ENCODE measurements around the gene MAPK11. TPM values are rescaled to one million over a fixed set of nuclear protein-coding genes. Genes with fewer than 3 reads are reported as not detected.

Gene MAPK11
- polyA plus RNA-seq, 3 donors: 0.81 TPM; not detected in 2

GRCh38 chr22:50313600-50313999 is 43.4 kb upstream of the MAPK11 start:
- Histone ChIP-seq H3K79me2 (ENCODE audit: insufficient read depth, low read length) (peaks cover 11% of the 10 kb centered on the region), H3K27ac (ENCODE audit: low read depth in 1 of 2, low read length in 2 of 2) (peak overlapping the region; percentile 70 to 87), H3K4me3 (replicated peaks in 1 of 3; ENCODE audit: low read depth in 2 of 3, low read length in 3 of 3) (peak overlapping the region in 1 of 3 experiments; percentile 74), H3K9me3 (replicated peaks in 1 of 2; ENCODE audit: control insufficient read depth in 1 of 2, insufficient read depth in 1 of 2, low read length in 2 of 2) (no peaks in the 10 kb centered on the region), H3K27me3 (ENCODE audit: control insufficient read depth in 2 of 2, insufficient read depth in 2 of 2, low read length in 2 of 2) (no peaks in the 10 kb centered on the region), H3K4me2 (replicated peaks; ENCODE audit: extremely low read depth, low read length, poor library complexity, severe bottlenecking) (peak overlapping the region; percentile 84), H4K20me1 (ENCODE audit: insufficient read depth, low read length) (no peaks in the 10 kb centered on the region), H3K4me1 (ENCODE audit: control insufficient read depth in 1 of 2, insufficient read depth in 2 of 2, low read length in 2 of 2) (peaks cover 39% of the 10 kb centered on the region in 2 donors), H3K9ac (ENCODE audit: insufficient read depth, low read length, poor library complexity, severe bottlenecking) (peak overlapping the region; percentile 66), H3K36me3 (replicated peaks in 1 of 2; ENCODE audit: control insufficient read depth in 1 of 2, insufficient read depth in 2 of 2, low read length in 2 of 2) (peaks cover 0 to 4% of the 10 kb centered on the region in 2 donors), H2AFZ (ENCODE audit: insufficient read depth, low read depth, low read length, poor library complexity, severe bottlenecking) (no peak overlapping the region)
- no peak for DNase-seq
- peak overlapping the region in 5 of 7 donors; percentile 54 to 96 (median 85) for H3K27ac Mint-ChIP-seq
- peak overlapping the region in 1 of 2 donors; percentile 96 for H3K4me3 Mint-ChIP-seq
- H3K36me3 Mint-ChIP-seq: peaks cover 2 to 5% of the 10 kb centered on the region in 2 donors
- WGBS (ENCODE audit: insufficient coverage): 82% methylated on average over 8 of the region's 17 CpGs
- TF ChIP-seq CTCF (IDR thresholded peaks at IDR 0.05): no peak
- H3K4me1 Mint-ChIP-seq: peaks cover 36% of the 10 kb centered on the region
- intact Hi-C loops (cut with micrococcal nuclease): no loop called here
- H3K9me3 Mint-ChIP-seq: peaks cover 0 to 2% (median 0%) of the 10 kb centered on the region in 7 donors
- H3K27me3 Mint-ChIP-seq (ENCODE audit: low read depth in 3 of 3): peaks cover 2 to 5% (median 3%) of the 10 kb centered on the region in 3 donors

GRCh38 chr22:50313021-50313420 is 42.8 kb upstream of the MAPK11 start:
- H3K9ac ChIP-seq (ENCODE audit: insufficient read depth, low read length, poor library complexity, severe bottlenecking): no peak overlapping the region
- H4K20me1 ChIP-seq (ENCODE audit: insufficient read depth, low read length): peaks cover 3% of the 10 kb centered on the region
- H2AFZ ChIP-seq (ENCODE audit: insufficient read depth, low read depth, low read length, poor library complexity, severe bottlenecking): no peak overlapping the region
- intact Hi-C loops (cut with micrococcal nuclease): no loop called here
- H3K4me1 ChIP-seq (ENCODE audit: control insufficient read depth in 1 of 2, insufficient read depth in 2 of 2, low read length in 2 of 2): peaks cover 45% of the 10 kb centered on the region in 2 donors
- DNase-seq: no peak
- Mint-ChIP-seq H3K27me3 (ENCODE audit: low read depth in 3 of 3) (peaks cover 2 to 5% (median 3%) of the 10 kb centered on the region in 3 donors), H3K4me3 (no peak overlapping the region), H3K36me3 (peaks cover 2 to 5% of the 10 kb centered on the region in 2 donors), H3K4me1 (peaks cover 39% of the 10 kb centered on the region), H3K27ac (peak overlapping the region in 1 of 7 donors; percentile 4), H3K9me3 (peaks cover 0 to 2% (median 0%) of the 10 kb centered on the region in 7 donors)
- H3K36me3 ChIP-seq (replicated peaks in 1 of 2; ENCODE audit: control insufficient read depth in 1 of 2, insufficient read depth in 2 of 2, low read length in 2 of 2): peaks cover 0 to 4% of the 10 kb centered on the region in 2 donors
- WGBS (ENCODE audit: insufficient coverage): 100% methylated on average over 4 of the region's 7 CpGs
- no peaks in the 10 kb centered on the region for H3K9me3 ChIP-seq (replicated peaks in 1 of 2; ENCODE audit: control insufficient read depth in 1 of 2, insufficient read depth in 1 of 2, low read length in 2 of 2)
- peaks cover 11% of the 10 kb centered on the region for H3K79me2 ChIP-seq (ENCODE audit: insufficient read depth, low read length)
- H3K4me2 ChIP-seq (replicated peaks; ENCODE audit: extremely low read depth, low read length, poor library complexity, severe bottlenecking): no peak overlapping the region
- H3K4me3 ChIP-seq (replicated peaks in 1 of 3; ENCODE audit: low read depth in 2 of 3, low read length in 3 of 3): no peak overlapping the region
- H3K27me3 ChIP-seq (ENCODE audit: control insufficient read depth in 2 of 2, insufficient read depth in 2 of 2, low read length in 2 of 2): no peaks in the 10 kb centered on the region
- TF ChIP-seq CTCF (IDR thresholded peaks at IDR 0.05): no peak
- H3K27ac ChIP-seq (ENCODE audit: low read depth in 1 of 2, low read length in 2 of 2): no peak overlapping the region

Measured in CD14-positive monocyte (primary cell).